SK-N-SH treated with all-trans-retinoic acid at 6 μM for 48 hours (cell line): ENCODE measurements around the gene SART1.

Experiments used
- ARNTL ChIP-seq: fragments of 450-650 bp; formaldehyde crosslinking; IDR thresholded peaks from 2 replicates; pipeline ENCODE4 v1.5.0; 2020; ENCODE audit warnings: low read depth, mild to moderate bottlenecking, moderate library complexity, borderline replicate concordance
- CREB5 ChIP-seq: fragments of 250-450 bp; sonication (Bioruptor Pico); IDR thresholded peaks from 2 replicates; pipeline ENCODE4 v1.5.1; 2020; ENCODE audit warnings: low read depth, mild to moderate bottlenecking, moderate library complexity
- CSDC2 ChIP-seq: fragments of 250-450 bp; sonication (Bioruptor Pico); IDR thresholded peaks from 2 replicates; pipeline ENCODE4 v1.5.0; 2020; ENCODE audit warnings: mild to moderate bottlenecking, moderate library complexity
- CSRNP3 ChIP-seq: fragments of 250-450 bp; sonication (Bioruptor Pico); IDR thresholded peaks from 2 replicates; pipeline ENCODE4 v1.5.1; 2021; ENCODE audit warnings: mild to moderate bottlenecking, moderate library complexity
- GLIS3 ChIP-seq: fragments of 250-450 bp; sonication (Bioruptor Pico); IDR thresholded peaks from 2 replicates; pipeline ENCODE4 v1.5.0; 2020; ENCODE audit warnings: mild to moderate bottlenecking, moderate library complexity
- OSR1 ChIP-seq: fragments of 250-450 bp; sonication (Bioruptor Pico); IDR thresholded peaks from 2 replicates; pipeline ENCODE4 v1.8.0; 2022; ENCODE audit warnings: moderate library complexity, mild to moderate bottlenecking, inconsistent platforms
- PATZ1 ChIP-seq: fragments of 250-450 bp; sonication (Bioruptor Pico); IDR thresholded peaks from 2 replicates; pipeline ENCODE4 v1.8.0; 2020; ENCODE audit warnings: mild to moderate bottlenecking, moderate library complexity, borderline replicate concordance
- RARB ChIP-seq: fragments of 250-450 bp; sonication (Bioruptor Pico); IDR thresholded peaks from 2 replicates; pipeline ENCODE4 v1.8.0; 2021; ENCODE audit warnings: mild to moderate bottlenecking, moderate library complexity
- TSHZ2 ChIP-seq: fragments of 250-450 bp; sonication (Bioruptor Pico); IDR thresholded peaks from 2 replicates; pipeline ENCODE4 v1.5.0; 2020; ENCODE audit warnings: mild to moderate bottlenecking, moderate library complexity
- ZC3H10 ChIP-seq: fragments of 250-450 bp; sonication (Bioruptor Pico); IDR thresholded peaks from 2 replicates; pipeline ENCODE4 v1.5.1; 2021; ENCODE audit warnings: mild to moderate bottlenecking, moderate library complexity
- ZFP30 ChIP-seq: fragments of 450-650 bp; formaldehyde crosslinking; IDR thresholded peaks from 2 replicates; pipeline ENCODE4 v1.5.0; 2022; ENCODE audit warnings: mild to moderate bottlenecking, moderate library complexity
- ZNF8 ChIP-seq: fragments of 450-650 bp; formaldehyde crosslinking; IDR thresholded peaks from 2 replicates; pipeline ENCODE4 v1.5.0; 2020; ENCODE audit warnings: mild to moderate bottlenecking, moderate library complexity

DNA sequence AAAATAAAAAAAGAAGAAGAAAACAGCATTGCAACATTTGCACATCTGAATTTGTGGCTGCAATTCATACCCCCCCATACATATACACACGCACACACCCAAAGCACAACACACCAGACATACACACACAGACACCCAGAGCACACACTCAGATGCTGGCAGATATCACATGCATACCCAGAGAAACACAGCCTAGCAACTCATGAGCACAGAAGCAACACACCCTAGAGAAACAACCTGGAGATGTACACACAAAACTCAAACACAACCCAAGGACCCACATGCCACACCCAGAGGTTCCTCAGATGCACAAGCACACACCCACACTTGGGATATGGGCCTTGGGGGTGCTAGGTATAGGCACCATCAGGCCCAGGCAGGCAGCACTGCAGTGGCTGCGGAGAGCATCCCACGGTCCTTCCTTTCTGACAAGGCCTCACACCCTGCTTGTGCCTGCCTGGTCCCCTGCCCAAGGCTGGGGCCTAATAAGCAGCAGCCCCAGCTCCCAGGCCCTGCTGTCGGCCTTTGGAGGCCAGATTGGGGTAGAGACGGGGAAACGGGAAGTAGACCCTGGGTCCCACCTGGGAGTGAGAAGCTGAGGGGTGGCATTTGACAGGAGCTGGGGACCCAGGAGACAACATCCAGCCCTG, 53.4 kb downstream of the SART1 start:
- TF ChIP-seq CSDC2 (CRISPR knock-in tag) (no peak), TSHZ2 (CRISPR knock-in tag) (no peak), CREB5 (CRISPR knock-in tag) (no peak), PATZ1 (CRISPR knock-in tag) (no peak), CSRNP3 (CRISPR knock-in tag) (no peak), OSR1 (CRISPR knock-in tag) (no peak), GLIS3 (CRISPR knock-in tag) (no peak), ZNF8 (no peak), ARNTL (CRISPR knock-in tag) (no peak), ZC3H10 (CRISPR knock-in tag) (no peak), RARB (CRISPR knock-in tag) (no peak), ZFP30 (CRISPR knock-in tag) (no peak)
